AG04449 (cell line): ENCODE measurements around the gene PPFIBP2.

Source experiments
- CTCF ChIA-PET: fragments of 350-600 bp; formaldehyde crosslinking; extraction: SDS; loops from one replicate; lab custom pipeline; 2021; ENCODE audit warnings: antibody characterized with exemption; lab: Yijun Ruan, JAX
- POLR2A ChIA-PET: fragments of 400-600, 350-600 bp; formaldehyde crosslinking; extraction: SDS; loops from one replicate; lab custom pipeline; 2020; ENCODE audit warnings: antibody characterized with exemption, inconsistent platforms; lab: Yijun Ruan, JAX
- DNase-seq: peaks from one replicate; pipeline ENCODE4 v3.0.0-alpha.2; 2010; ENCODE audit warnings: low read depth, low spot score
- H3K4me3 ChIP-seq: 2 replicates; pipeline ENCODE4 v1.5.1; 2011; ENCODE audit warnings: low read depth, mild to moderate bottlenecking, control low read depth, low read length
- TF ChIP-seq, protein P1 (sequence below): IDR thresholded peaks from one replicate; pipeline ENCODE4 v1.5.1; 2011; ENCODE audit warnings: mild to moderate bottlenecking, moderate library complexity, low read length, control low read depth, inconsistent platforms; ENCODE audit not compliant: insufficient read depth; ENCODE audit errors: missing control alignments

The PPFIBP2 gene

DNA sequence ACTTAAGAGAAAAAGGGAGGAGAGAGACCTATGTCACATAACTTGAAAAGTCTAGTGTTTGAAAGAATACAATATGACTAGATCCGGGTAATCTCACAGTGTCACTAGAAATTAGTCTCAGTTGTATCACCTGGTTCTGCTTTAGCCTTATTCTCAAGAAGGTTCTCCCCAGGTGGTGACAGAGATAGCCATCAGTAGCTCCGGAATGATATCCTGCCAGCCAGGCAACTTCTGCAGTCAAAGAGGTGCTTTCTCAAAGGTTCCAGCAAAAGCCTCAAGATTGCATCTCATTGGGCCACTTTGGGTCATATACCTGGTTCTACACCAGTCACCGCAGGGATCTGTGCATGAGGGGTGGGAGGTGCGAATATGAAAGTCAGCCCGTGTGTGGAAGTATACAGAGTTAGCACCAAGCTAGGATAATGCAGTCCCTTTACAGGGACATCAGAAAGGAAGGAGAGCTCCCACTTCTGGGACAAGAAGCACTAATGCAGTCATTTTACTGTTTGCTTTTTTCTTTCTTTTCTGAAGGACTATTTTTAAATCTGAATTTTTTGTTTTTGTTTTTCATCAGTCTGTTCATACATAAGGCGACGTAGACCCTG, 98.4 kb downstream of the PPFIBP2 start:
- no peak for DNase-seq
- TF ChIP-seq, protein P1, sequence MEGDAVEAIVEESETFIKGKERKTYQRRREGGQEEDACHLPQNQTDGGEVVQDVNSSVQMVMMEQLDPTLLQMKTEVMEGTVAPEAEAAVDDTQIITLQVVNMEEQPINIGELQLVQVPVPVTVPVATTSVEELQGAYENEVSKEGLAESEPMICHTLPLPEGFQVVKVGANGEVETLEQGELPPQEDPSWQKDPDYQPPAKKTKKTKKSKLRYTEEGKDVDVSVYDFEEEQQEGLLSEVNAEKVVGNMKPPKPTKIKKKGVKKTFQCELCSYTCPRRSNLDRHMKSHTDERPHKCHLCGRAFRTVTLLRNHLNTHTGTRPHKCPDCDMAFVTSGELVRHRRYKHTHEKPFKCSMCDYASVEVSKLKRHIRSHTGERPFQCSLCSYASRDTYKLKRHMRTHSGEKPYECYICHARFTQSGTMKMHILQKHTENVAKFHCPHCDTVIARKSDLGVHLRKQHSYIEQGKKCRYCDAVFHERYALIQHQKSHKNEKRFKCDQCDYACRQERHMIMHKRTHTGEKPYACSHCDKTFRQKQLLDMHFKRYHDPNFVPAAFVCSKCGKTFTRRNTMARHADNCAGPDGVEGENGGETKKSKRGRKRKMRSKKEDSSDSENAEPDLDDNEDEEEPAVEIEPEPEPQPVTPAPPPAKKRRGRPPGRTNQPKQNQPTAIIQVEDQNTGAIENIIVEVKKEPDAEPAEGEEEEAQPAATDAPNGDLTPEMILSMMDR = no peak
- POLR2A ChIA-PET = no interaction called here
- H3K4me3 ChIP-seq = no peak overlapping the region
- CTCF ChIA-PET = interaction anchor here (1.1 to 1.6 kb wide), 2 partner anchors 8 to 18 kb away, joined by 4 to 5 read pairs; no protein-coding TSS in a partner anchor

DNA sequence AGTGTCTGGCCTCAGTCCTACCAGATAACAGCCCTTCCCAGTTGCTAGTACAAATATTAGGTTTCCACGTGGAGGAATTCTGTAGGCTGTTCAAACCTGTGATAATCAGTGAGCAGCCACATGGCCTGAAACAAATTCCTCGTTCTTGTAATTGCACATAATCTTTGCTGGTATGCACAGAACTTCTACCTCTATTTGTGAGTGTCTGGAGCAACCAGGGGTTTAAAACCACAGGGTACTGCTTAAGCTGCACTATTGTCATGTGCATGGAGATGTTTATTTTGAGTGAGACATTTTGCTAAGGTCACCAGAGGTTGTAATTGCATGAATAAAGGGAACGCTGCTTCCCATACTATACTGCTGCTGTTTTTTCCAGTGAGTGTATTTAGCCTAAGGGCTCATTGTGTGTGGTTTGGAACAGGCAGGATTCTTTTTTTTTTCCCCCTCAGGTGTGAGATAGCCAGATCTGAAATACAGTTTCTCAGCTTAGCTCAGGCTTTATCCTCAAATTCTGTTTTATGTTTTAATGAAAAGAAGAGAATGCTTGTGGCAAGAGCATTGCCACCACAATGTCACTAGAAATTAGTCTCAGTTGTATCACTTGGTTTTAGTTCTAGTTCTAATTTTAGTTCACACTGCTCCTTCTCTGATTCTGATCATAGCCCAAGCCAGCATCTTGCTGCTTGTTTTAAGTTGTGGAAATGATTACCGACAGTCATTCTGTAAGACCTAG, 99.0 kb downstream of the PPFIBP2 start:
- TF ChIP-seq, protein P1 = no peak
- CTCF ChIA-PET = no interaction called here

DNA sequence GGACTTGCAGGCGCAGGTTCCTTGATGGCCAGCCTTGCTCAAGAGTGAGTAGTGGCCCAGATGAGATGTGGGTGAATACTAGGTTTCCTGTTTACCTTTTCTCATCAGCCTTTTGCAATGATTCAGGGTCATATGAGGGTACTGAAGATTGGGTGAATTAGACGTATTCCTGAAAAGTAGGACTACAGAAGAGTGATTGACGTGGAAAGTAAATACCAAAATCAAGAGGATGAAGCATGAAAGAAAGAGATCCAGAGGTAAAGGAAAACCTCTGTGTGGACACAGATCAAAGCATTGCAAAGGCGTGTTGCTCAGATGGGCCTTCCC, 99.6 kb downstream of the PPFIBP2 start:
- TF ChIP-seq, protein P1 = no peak
- CTCF ChIA-PET = no interaction called here
- DNase-seq = no peak
- no peak overlapping the region for H3K4me3 ChIP-seq
- POLR2A ChIA-PET = no interaction called here

More for the DNA sequence above, 99.0 kb downstream of the PPFIBP2 start:
- no peak for DNase-seq
- POLR2A ChIA-PET = no interaction called here
- no peak overlapping the region for H3K4me3 ChIP-seq

DNA sequence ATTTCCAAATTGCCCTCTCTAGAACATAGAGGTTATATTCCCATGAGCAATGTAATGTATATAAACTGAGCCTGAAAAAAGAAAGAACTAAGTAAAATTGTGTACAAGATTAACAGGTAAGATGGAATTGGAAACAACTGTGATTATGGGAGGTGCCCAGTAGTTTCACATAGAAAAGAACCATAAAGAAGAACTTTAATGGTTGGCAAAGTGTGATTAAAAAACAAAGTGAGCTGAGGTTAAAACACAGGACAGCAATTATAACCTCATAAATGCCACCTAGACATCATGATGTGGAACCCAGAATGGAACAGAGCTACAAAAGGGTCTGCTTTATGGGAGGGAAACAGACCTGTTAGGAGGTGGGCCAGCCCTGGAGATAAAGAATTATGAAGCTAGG, 100.9 kb downstream of the PPFIBP2 start:
- CTCF ChIA-PET = interaction anchor here (1.5 kb wide), 1 partner anchor 43 kb away, joined by 5 read pairs; no protein-coding TSS in a partner anchor
- POLR2A ChIA-PET = no interaction called here

DNA sequence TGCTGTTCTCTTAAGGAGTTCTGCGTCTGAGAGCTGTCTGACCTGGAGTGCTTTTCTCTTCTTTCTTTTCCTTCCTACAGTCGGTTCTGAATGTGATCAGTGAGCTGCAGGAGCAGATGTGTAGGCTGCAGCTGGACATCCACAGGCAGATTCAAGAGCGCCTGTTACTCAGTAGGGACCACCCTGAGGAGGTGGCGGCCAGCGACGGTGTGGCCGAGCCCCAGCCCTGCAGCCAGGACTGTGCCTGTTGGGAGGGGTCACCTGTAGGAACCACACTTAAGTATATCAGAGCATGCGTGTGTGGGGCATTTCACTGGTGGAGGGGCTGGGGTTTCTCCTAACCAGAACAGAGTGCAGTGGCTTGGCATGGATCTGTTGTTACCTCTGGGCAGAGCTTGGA, 103.2 kb downstream of the PPFIBP2 start:
- TF ChIP-seq, protein P1 = no peak
- no peak for DNase-seq
- no peak overlapping the region for H3K4me3 ChIP-seq
- CTCF ChIA-PET = no interaction called here
- POLR2A ChIA-PET = no interaction called here

More for the DNA sequence above, 100.9 kb downstream of the PPFIBP2 start:
- H3K4me3 ChIP-seq = no peak overlapping the region
- TF ChIP-seq, protein P1 = no peak
- no peak for DNase-seq

DNA sequence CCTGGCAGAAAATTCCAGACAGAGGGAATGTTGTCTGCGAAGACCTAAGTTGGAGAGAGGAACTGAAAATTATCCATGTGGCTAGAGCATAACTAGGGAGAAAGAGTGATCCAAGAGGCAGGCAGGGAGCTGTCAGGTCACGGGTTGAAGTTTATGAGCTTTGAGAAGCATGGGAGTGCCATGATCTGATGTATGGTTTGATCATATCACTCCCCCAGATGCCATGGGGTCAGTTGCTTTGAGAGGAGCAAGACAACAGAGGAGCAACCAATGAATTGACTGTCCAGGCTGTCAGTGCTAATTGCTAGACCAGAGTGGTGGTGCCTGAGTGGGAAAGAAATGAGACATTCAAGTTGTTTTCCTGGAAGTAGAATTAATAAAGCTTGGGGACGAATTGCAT, 105.5 kb downstream of the PPFIBP2 start:
- no peak overlapping the region for H3K4me3 ChIP-seq
- DNase-seq = no peak
- CTCF ChIA-PET = interaction anchor here (0.9 to 1.4 kb wide), 3 partner anchors 8 to 106 kb away, joined by 3 to 4 read pairs (median 3); no protein-coding TSS in a partner anchor
- POLR2A ChIA-PET = no interaction called here
- TF ChIP-seq, protein P1 = no peak
